Activated naive CD8-positive, alpha-beta T cell treated with anti-CD3 and anti-CD28 coated beads, Interleukin-2, amount 50 U/mL, for 24 hours (primary cell): Measurements from ENCODE around the gene PLBD2.
A peak's percentile ranks its signal among the peaks of the same experiment; 100 is the strongest.

Source experiments
- ATAC-seq: fragments of 150-1000 bp; cut with Tn5 transposase; one replicate; pipeline ENCODE4 v1.10.0; 2021
- DNase-seq: peaks from one replicate; pipeline ENCODE4 v3.0.0; 2021
- H3K27ac Mint-ChIP-seq: one replicate; pipeline ENCODE4 v1.8.0; 2021; ENCODE audit warnings: mild to moderate bottlenecking, mixed read lengths
- H3K27me3 Mint-ChIP-seq: one replicate; pipeline ENCODE4 v1.8.0; 2021; ENCODE audit warnings: mixed read lengths
- H3K36me3 Mint-ChIP-seq: one replicate; pipeline ENCODE4 v1.8.0; 2021; ENCODE audit warnings: low read depth, mixed read lengths
- H3K4me1 Mint-ChIP-seq: one replicate; pipeline ENCODE4 v1.8.0; 2021; ENCODE audit warnings: mixed read lengths
- H3K4me3 Mint-ChIP-seq: one replicate; pipeline ENCODE4 v1.8.0; 2021; ENCODE audit warnings: mild to moderate bottlenecking, moderate library complexity, mixed read lengths
- H3K9me3 Mint-ChIP-seq: one replicate; pipeline ENCODE4 v1.8.0; 2021; ENCODE audit warnings: mixed read lengths

PLBD2 gene

GRCh38 chr12:113403435-113404415 lies 45.3 kb downstream of the PLBD2 start, which contains the start of gene SDS:
SDS (minus strand) TSS chr12:113403887; CDS start chr12:113399708, 4,179 bp downstream.
- Mint-ChIP-seq H3K27me3 (peaks cover 4% of the 10 kb centered on the region), H3K4me3 (no peak within 1 kb of the TSS), H3K4me1 (no peaks in the 10 kb centered on the region), H3K9me3 (no peaks in the 10 kb centered on the region), H3K27ac (no peak within 1 kb of the TSS), H3K36me3 (no peaks in the 10 kb centered on the region)
- no peak for DNase-seq
- ATAC-seq, result no peak

GRCh38 chr12:113405694-113406093 lies 47.3 kb downstream of the PLBD2 start:
- Mint-ChIP-seq H3K4me1 (no peaks in the 10 kb centered on the region), H3K9me3 (no peaks in the 10 kb centered on the region), H3K4me3 (no peak overlapping the region), H3K27ac (no peak overlapping the region), H3K36me3 (no peaks in the 10 kb centered on the region), H3K27me3 (peaks cover 2% of the 10 kb centered on the region)
- ATAC-seq (no peak), DNase-seq (no peak)

GRCh38 chr12:113407931-113408600 lies 49.7 kb downstream of the PLBD2 start:
- no peaks in the 10 kb centered on the region for H3K4me1 Mint-ChIP-seq
- H3K9me3 Mint-ChIP-seq, result no peaks in the 10 kb centered on the region
- ATAC-seq, result no peak
- no peak overlapping the region for H3K27ac Mint-ChIP-seq
- H3K36me3 Mint-ChIP-seq, result no peaks in the 10 kb centered on the region
- DNase-seq, result no peak
- no peak overlapping the region for H3K4me3 Mint-ChIP-seq
- H3K27me3 Mint-ChIP-seq, result peaks cover 7% of the 10 kb centered on the region

GRCh38 chr12:113408756-113409298 lies 50.4 kb downstream of the PLBD2 start:
- Mint-ChIP-seq H3K27me3 (peaks cover 7% of the 10 kb centered on the region), H3K9me3 (no peaks in the 10 kb centered on the region), H3K27ac (no peak overlapping the region), H3K4me1 (no peaks in the 10 kb centered on the region), H3K36me3 (no peaks in the 10 kb centered on the region), H3K4me3 (no peak overlapping the region)
- DNase-seq (no peak), ATAC-seq (no peak)

GRCh38 chr12:113409462-113410124 lies 51.2 kb downstream of the PLBD2 start:
- Mint-ChIP-seq H3K36me3 (no peaks in the 10 kb centered on the region), H3K27me3 (peaks cover 6% of the 10 kb centered on the region), H3K27ac (no peak overlapping the region), H3K4me1 (no peaks in the 10 kb centered on the region), H3K9me3 (no peaks in the 10 kb centered on the region), H3K4me3 (no peak overlapping the region)
- DNase-seq (no peak), ATAC-seq (no peak)

- no peaks in the 10 kb centered on the region for H3K36me3 Mint-ChIP-seq
- H3K9me3 Mint-ChIP-seq, result no peaks in the 10 kb centered on the region
- no peak for DNase-seq
- no peak for ATAC-seq
- H3K4me1 Mint-ChIP-seq, result no peaks in the 10 kb centered on the region
- H3K4me3 Mint-ChIP-seq, result no peak overlapping the region
- no peak overlapping the region for H3K27ac Mint-ChIP-seq
- peaks cover 6% of the 10 kb centered on the region for H3K27me3 Mint-ChIP-seq
These were observed 55.1 kb downstream of the PLBD2 start for GRCh38 chr12:113413488-113413939.

GRCh38 chr12:113414519-113415038 lies 56.2 kb downstream of the PLBD2 start:
- H3K27me3 Mint-ChIP-seq, result peaks cover 6% of the 10 kb centered on the region
- no peaks in the 10 kb centered on the region for H3K4me1 Mint-ChIP-seq
- no peaks in the 10 kb centered on the region for H3K36me3 Mint-ChIP-seq
- no peak overlapping the region for H3K27ac Mint-ChIP-seq
- ATAC-seq, result no peak
- no peak for DNase-seq
- H3K4me3 Mint-ChIP-seq, result no peak overlapping the region
- H3K9me3 Mint-ChIP-seq, result no peaks in the 10 kb centered on the region

GRCh38 chr12:113416091-113416754 lies 57.8 kb downstream of the PLBD2 start:
- no peak for DNase-seq

GRCh38 chr12:113418213-113418879 lies 60.0 kb downstream of the PLBD2 start:
- Mint-ChIP-seq H3K27ac (no peak overlapping the region), H3K27me3 (no peaks in the 10 kb centered on the region), H3K36me3 (no peaks in the 10 kb centered on the region), H3K9me3 (no peaks in the 10 kb centered on the region), H3K4me3 (no peak overlapping the region), H3K4me1 (peaks cover 7% of the 10 kb centered on the region)
- DNase-seq, result no peak
- ATAC-seq, result no peak

More at GRCh38 chr12:113416091-113416754, 57.8 kb downstream of the PLBD2 start:
- Mint-ChIP-seq H3K9me3 (no peaks in the 10 kb centered on the region), H3K4me1 (no peaks in the 10 kb centered on the region), H3K27me3 (peaks cover 3% of the 10 kb centered on the region), H3K27ac (no peak overlapping the region), H3K36me3 (no peaks in the 10 kb centered on the region), H3K4me3 (no peak overlapping the region)
- no peak for ATAC-seq

- Mint-ChIP-seq H3K9me3 (no peaks in the 10 kb centered on the region), H3K36me3 (no peaks in the 10 kb centered on the region), H3K4me3 (no peak overlapping the region), H3K4me1 (peaks cover 9% of the 10 kb centered on the region), H3K27me3 (peaks cover 6% of the 10 kb centered on the region), H3K27ac (no peak overlapping the region)
- no peak for ATAC-seq
- no peak for DNase-seq
These were observed 62.7 kb downstream of the PLBD2 start for GRCh38 chr12:113420996-113421595.

- peak; percentile 46 for DNase-seq
- ATAC-seq, result peak; percentile 93
These were observed 63.9 kb downstream of the PLBD2 start, which contains the start of gene SDSL for GRCh38 chr12:113422030-113422885. SDSL (plus strand) TSS chr12:113422380; CDS start chr12:113427983, 5,603 bp downstream.

More at GRCh38 chr12:113422030-113422885, 63.9 kb downstream of the PLBD2 start, which contains the start of gene SDSL:
- H3K4me3 Mint-ChIP-seq, result peak within 1 kb of the TSS; percentile 66
- H3K27me3 Mint-ChIP-seq, result peaks cover 9% of the 10 kb centered on the region
- H3K4me1 Mint-ChIP-seq, result peaks cover 10% of the 10 kb centered on the region
- H3K9me3 Mint-ChIP-seq, result no peaks in the 10 kb centered on the region
- no peaks in the 10 kb centered on the region for H3K36me3 Mint-ChIP-seq
- peak within 1 kb of the TSS; percentile 52 for H3K27ac Mint-ChIP-seq
